Measurements from ENCODE around the gene ADAMTS14.

ADAMTS14 gene

GRCh38 chr10:70752571-70752970 lies 80.3 kb downstream of the ADAMTS14 start:
- no peak overlapping the region for H3K4me3 ChIP-seq
- DNase-seq (ENCODE audit: low read depth, low spot score): no peak
- no peaks in the 10 kb centered on the region for H3K36me3 ChIP-seq (ENCODE audit: insufficient read depth, low read length)
- H3K9me3 ChIP-seq (ENCODE audit: low read depth, low read length): no peaks in the 10 kb centered on the region
- H3K9ac ChIP-seq (ENCODE audit: insufficient read length): no peak overlapping the region
- H3K27ac ChIP-seq: no peak overlapping the region
- no peak for TF ChIP-seq FOXP2 (optimal IDR thresholded peaks at IDR 0.05; ENCODE audit: control extremely low read depth, extremely low read length, insufficient read depth)
- no peak for TF ChIP-seq EZH2 (IDR thresholded peaks at IDR 0.05)
- TF ChIP-seq POLR2AphosphoS5 (IDR thresholded peaks at IDR 0.05; ENCODE audit: borderline replicate concordance, low read depth, low read length): no peak

- no peak overlapping the region for H3K4me3 ChIP-seq
- DNase-seq (ENCODE audit: low read depth, low spot score): no peak
- H3K9ac ChIP-seq (ENCODE audit: insufficient read length): no peak overlapping the region
- TF ChIP-seq POLR2AphosphoS5 (IDR thresholded peaks at IDR 0.05; ENCODE audit: borderline replicate concordance, low read depth, low read length): no peak
- TF ChIP-seq EZH2 (IDR thresholded peaks at IDR 0.05): no peak
- TF ChIP-seq FOXP2 (optimal IDR thresholded peaks at IDR 0.05; ENCODE audit: control extremely low read depth, extremely low read length, insufficient read depth): no peak
- H3K36me3 ChIP-seq (ENCODE audit: insufficient read depth, low read length): no peaks in the 10 kb centered on the region
- H3K27ac ChIP-seq: no peak overlapping the region
- no peaks in the 10 kb centered on the region for H3K9me3 ChIP-seq (ENCODE audit: low read depth, low read length)
Measured at GRCh38 chr10:70753026-70753663, 80.8 kb downstream of the ADAMTS14 start.

GRCh38 chr10:70753841-70754621 lies 81.7 kb downstream of the ADAMTS14 start:
- Histone ChIP-seq H3K9me3 (ENCODE audit: low read depth, low read length) (no peaks in the 10 kb centered on the region), H3K4me3 (no peak overlapping the region), H3K27ac (no peak overlapping the region), H3K9ac (ENCODE audit: insufficient read length) (no peak overlapping the region), H3K36me3 (ENCODE audit: insufficient read depth, low read length) (no peaks in the 10 kb centered on the region)
- TF ChIP-seq POLR2AphosphoS5 (IDR thresholded peaks at IDR 0.05; ENCODE audit: borderline replicate concordance, low read depth, low read length) (no peak), FOXP2 (optimal IDR thresholded peaks at IDR 0.05; ENCODE audit: control extremely low read depth, extremely low read length, insufficient read depth) (no peak), EZH2 (IDR thresholded peaks at IDR 0.05) (no peak)
- no peak for DNase-seq (ENCODE audit: low read depth, low spot score)

GRCh38 chr10:70756700-70757360 lies 84.5 kb downstream of the ADAMTS14 start:
- no peak for DNase-seq (ENCODE audit: low read depth, low spot score)
- no peak overlapping the region for H3K9ac ChIP-seq (ENCODE audit: insufficient read length)

DNA sequence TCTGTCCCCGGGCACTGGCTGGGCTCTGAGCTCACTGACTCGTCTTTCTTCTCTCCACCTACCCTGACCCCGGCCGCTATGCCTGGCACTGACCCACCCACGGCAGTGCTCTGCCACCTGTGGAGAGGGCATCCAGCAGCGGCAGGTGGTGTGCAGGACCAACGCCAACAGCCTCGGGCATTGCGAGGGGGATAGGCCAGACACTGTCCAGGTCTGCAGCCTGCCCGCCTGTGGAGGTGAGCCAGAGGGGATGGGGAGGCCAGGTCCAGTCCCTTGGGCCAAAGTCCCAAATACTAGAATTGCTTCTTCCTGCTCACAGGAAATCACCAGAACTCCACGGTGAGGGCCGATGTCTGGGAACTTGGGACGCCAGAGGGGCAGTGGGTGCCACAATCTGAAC lies 85.5 kb downstream of the ADAMTS14 start:
- Histone ChIP-seq H3K9ac (ENCODE audit: insufficient read length) (no peak overlapping the region), H3K4me3 (no peak overlapping the region), H3K9me3 (ENCODE audit: low read depth, low read length) (no peaks in the 10 kb centered on the region), H3K36me3 (ENCODE audit: insufficient read depth, low read length) (no peaks in the 10 kb centered on the region), H3K27ac (no peak overlapping the region)
- TF ChIP-seq FOXP2 (optimal IDR thresholded peaks at IDR 0.05; ENCODE audit: control extremely low read depth, extremely low read length, insufficient read depth) (no peak), POLR2AphosphoS5 (IDR thresholded peaks at IDR 0.05; ENCODE audit: borderline replicate concordance, low read depth, low read length) (no peak), EZH2 (IDR thresholded peaks at IDR 0.05) (no peak)
- no peak for DNase-seq (ENCODE audit: low read depth, low spot score)

More at GRCh38 chr10:70756700-70757360, 84.5 kb downstream of the ADAMTS14 start:
- no peak overlapping the region for H3K4me3 ChIP-seq
- no peaks in the 10 kb centered on the region for H3K9me3 ChIP-seq (ENCODE audit: low read depth, low read length)
- H3K36me3 ChIP-seq (ENCODE audit: insufficient read depth, low read length): no peaks in the 10 kb centered on the region
- H3K27ac ChIP-seq: no peak overlapping the region
- no peak for TF ChIP-seq EZH2 (IDR thresholded peaks at IDR 0.05)
- no peak for TF ChIP-seq FOXP2 (optimal IDR thresholded peaks at IDR 0.05; ENCODE audit: control extremely low read depth, extremely low read length, insufficient read depth)
- no peak for TF ChIP-seq POLR2AphosphoS5 (IDR thresholded peaks at IDR 0.05; ENCODE audit: borderline replicate concordance, low read depth, low read length)

DNA sequence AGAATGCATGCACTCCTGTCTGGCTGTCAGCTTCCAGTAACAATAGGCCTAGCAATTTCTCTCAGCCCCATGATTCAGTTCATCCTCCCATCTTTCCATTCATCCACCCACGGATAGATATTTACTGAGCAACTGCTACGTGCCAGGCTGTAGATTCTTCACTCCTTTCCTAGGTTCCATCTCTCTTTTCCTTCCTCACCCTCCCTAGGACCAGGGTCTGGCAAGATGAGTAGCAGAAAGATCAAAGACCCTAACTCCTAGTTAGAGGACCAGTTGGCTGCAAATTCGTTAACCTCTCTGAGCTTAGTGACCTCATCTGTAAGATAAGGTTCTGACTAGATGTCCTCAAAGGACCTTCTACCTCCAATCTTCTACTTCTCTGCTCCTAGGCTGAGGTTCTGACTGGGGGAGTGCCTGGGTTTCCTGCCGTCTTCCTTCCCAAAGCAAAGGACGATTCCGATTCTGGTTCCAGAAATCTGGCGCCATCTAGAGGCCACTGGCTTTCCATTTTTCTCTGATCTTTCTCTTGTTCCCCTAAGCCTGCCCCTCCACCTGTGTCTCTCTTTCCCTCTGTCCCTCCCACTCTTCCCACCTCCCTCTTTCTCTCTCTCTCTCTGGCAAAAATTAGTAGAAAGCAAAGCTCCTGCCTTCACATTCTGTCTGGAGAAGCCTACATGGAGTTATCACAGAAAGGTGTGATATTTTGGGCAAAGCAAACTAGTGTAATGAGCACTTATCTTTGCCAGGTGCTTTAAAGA lies 86.6 kb downstream of the ADAMTS14 start:
- no peak overlapping the region for H3K4me3 ChIP-seq
- no peak overlapping the region for H3K9ac ChIP-seq (ENCODE audit: insufficient read length)
- TF ChIP-seq POLR2AphosphoS5 (IDR thresholded peaks at IDR 0.05; ENCODE audit: borderline replicate concordance, low read depth, low read length): no peak
- TF ChIP-seq FOXP2 (optimal IDR thresholded peaks at IDR 0.05; ENCODE audit: control extremely low read depth, extremely low read length, insufficient read depth): no peak
- no peak for TF ChIP-seq EZH2 (IDR thresholded peaks at IDR 0.05)
- no peak for DNase-seq (ENCODE audit: low read depth, low spot score)
- H3K27ac ChIP-seq: no peak overlapping the region
- H3K36me3 ChIP-seq (ENCODE audit: insufficient read depth, low read length): no peaks in the 10 kb centered on the region
- no peaks in the 10 kb centered on the region for H3K9me3 ChIP-seq (ENCODE audit: low read depth, low read length)

- Histone ChIP-seq H3K9me3 (ENCODE audit: low read depth, low read length) (no peaks in the 10 kb centered on the region), H3K9ac (ENCODE audit: insufficient read length) (no peak overlapping the region), H3K27ac (no peak overlapping the region), H3K36me3 (ENCODE audit: insufficient read depth, low read length) (no peaks in the 10 kb centered on the region), H3K4me3 (no peak overlapping the region)
- no peak for DNase-seq (ENCODE audit: low read depth, low spot score)
- TF ChIP-seq FOXP2 (optimal IDR thresholded peaks at IDR 0.05; ENCODE audit: control extremely low read depth, extremely low read length, insufficient read depth) (no peak), POLR2AphosphoS5 (IDR thresholded peaks at IDR 0.05; ENCODE audit: borderline replicate concordance, low read depth, low read length) (no peak), EZH2 (IDR thresholded peaks at IDR 0.05) (no peak)
Measured at GRCh38 chr10:70759781-70760180, 87.5 kb downstream of the ADAMTS14 start.
